ENCODE data around the gene S100A5. TPM values are rescaled to one million over a fixed set of nuclear protein-coding genes. Genes with fewer than 3 reads are reported as not detected.

The S100A5 gene
- total RNA-seq, 6 experiments from 2014 or later = 0.40 to 1.2 (median 0.71) TPM

- H3K9me3 Mint-ChIP-seq = no peaks in the 10 kb centered on the region
- H3K27me3 Mint-ChIP-seq (ENCODE audit: insufficient read depth) = peaks cover 1% of the 10 kb centered on the region
- peaks cover 73% of the 10 kb centered on the region for H3K4me1 Mint-ChIP-seq (ENCODE audit: low read depth)
- H3K27ac Mint-ChIP-seq = no peak overlapping the region
- TF ChIP-seq CTCF (IDR thresholded peaks at IDR 0.05) = no peak
- DNase-seq = no peak
- no peak overlapping the region for H3K4me3 Mint-ChIP-seq
- H3K36me3 Mint-ChIP-seq (ENCODE audit: low read depth) = no peaks in the 10 kb centered on the region
These were observed 28.7 kb upstream of the S100A5 start for GRCh38 chr1:153569465-153569864.

- H3K4me1 Mint-ChIP-seq (ENCODE audit: low read depth) = peaks cover 82% of the 10 kb centered on the region
These were observed 27.8 kb upstream of the S100A5 start for GRCh38 chr1:153568367-153569099.

GRCh38 chr1:153567621-153568366 is 27.1 kb upstream of the S100A5 start:
- Mint-ChIP-seq H3K4me3 (peak overlapping the region; percentile 68), H3K9me3 (no peaks in the 10 kb centered on the region), H3K36me3 (ENCODE audit: low read depth) (no peaks in the 10 kb centered on the region), H3K4me1 (ENCODE audit: low read depth) (peaks cover 76% of the 10 kb centered on the region), H3K27ac (peak overlapping the region; percentile 100), H3K27me3 (ENCODE audit: insufficient read depth) (peaks cover 1% of the 10 kb centered on the region)
- no peak for DNase-seq
- no peak for TF ChIP-seq CTCF (IDR thresholded peaks at IDR 0.05)

More at GRCh38 chr1:153568367-153569099, 27.8 kb upstream of the S100A5 start:
- DNase-seq = peak; percentile 85
- Mint-ChIP-seq H3K9me3 (no peaks in the 10 kb centered on the region), H3K27ac (peak overlapping the region; percentile 100), H3K36me3 (ENCODE audit: low read depth) (no peaks in the 10 kb centered on the region), H3K27me3 (ENCODE audit: insufficient read depth) (peaks cover 1% of the 10 kb centered on the region), H3K4me3 (peak overlapping the region; percentile 68)
- peak; percentile 100 for TF ChIP-seq CTCF (IDR thresholded peaks at IDR 0.05)

DNA sequence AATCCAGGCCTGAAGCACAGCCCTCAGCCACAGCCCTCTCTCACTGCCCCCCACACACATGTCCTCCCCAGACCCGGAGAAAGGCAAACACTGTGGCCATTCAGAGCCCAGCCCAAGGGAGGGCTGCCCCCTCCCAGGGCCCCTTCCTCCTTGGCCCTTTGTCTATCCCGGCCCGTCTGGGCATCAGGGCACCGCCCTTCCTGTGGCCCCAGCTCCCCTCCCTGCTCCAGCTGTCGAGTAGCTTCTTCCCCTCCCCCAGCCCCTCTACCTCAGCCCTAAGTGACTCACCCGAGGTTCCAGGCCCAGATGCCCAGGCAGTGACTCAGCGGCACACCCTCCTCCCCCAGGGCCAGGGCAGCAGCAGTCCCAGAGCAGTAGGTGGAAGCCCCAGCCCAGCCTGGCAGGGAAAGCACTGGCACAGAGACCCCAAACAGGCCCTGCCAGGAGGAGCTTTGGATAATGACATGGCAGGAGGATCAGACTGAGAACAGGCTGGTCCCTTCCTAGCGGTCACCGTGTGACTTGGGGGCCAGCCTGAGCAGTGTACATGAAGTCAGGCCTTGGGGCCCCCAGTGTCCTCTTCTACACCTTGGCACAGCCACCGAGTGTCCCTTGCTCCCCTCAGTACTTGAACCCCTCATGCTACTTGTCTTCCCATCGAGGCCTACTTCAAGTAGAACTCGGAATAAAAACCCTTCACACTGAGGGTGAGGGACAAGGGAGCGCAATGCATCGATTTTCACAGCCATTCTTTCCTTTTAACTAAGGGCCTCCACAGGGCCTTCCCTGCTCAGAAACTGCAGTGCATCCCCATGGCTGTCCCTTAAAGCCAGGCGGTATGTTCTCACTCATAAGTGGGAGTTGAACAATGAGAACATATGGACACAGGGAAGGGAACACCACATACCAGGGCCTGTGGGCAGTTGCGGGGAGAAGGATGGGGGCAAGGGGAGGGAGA is 26.0 kb upstream of the S100A5 start:
- Mint-ChIP-seq H3K27me3 (ENCODE audit: insufficient read depth) (peaks cover 1% of the 10 kb centered on the region), H3K4me3 (peak overlapping the region; percentile 69), H3K27ac (peak overlapping the region; percentile 100), H3K9me3 (no peaks in the 10 kb centered on the region), H3K36me3 (ENCODE audit: low read depth) (no peaks in the 10 kb centered on the region), H3K4me1 (ENCODE audit: low read depth) (peaks cover 67% of the 10 kb centered on the region)
- TF ChIP-seq CTCF (IDR thresholded peaks at IDR 0.05) = no peak
- peak; percentile 97 for DNase-seq
